OCI-LY1 (cell line): ENCODE data around the gene TERB1.

Source experiments
- EZH2 ChIP-seq: fragments of 200-600 bp; sonication (generic), shearing (Covaris generic); IDR thresholded peaks from 2 replicates; pipeline ENCODE4 v1.8.0; 2017; ENCODE audit warnings: borderline replicate concordance, mixed run types, mild to moderate bottlenecking, antibody characterized with exemption, low read length, moderate library complexity, mixed read lengths
- TF ChIP-seq, protein P1 (sequence below): fragments of 200-600 bp; sonication (generic), shearing (Covaris generic); IDR thresholded peaks from 2 replicates; pipeline ENCODE4 v1.5.1; 2017; ENCODE audit warnings: mild to moderate bottlenecking, antibody characterized with exemption, low read length, moderate library complexity, mixed read lengths

DNA sequence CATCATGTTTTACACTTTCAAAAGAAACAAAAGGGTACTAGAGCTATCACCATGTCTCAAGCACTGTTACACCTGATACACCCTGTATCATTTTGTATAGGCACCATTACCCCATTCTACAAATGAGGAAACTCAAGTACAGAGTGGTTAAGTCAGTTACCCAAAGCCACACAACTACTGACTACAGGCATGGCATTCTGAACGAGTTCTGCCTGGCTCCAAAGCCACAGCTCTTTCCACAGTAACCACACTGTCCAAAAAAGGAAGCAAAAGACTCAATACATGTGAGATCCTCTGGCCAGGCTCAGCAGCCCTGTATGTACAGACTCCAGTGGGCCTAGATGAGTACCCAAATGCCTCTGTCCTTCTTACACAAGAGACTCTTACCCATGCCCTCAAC is 54.7 kb downstream of the TERB1 start:
- TF ChIP-seq, protein P1, sequence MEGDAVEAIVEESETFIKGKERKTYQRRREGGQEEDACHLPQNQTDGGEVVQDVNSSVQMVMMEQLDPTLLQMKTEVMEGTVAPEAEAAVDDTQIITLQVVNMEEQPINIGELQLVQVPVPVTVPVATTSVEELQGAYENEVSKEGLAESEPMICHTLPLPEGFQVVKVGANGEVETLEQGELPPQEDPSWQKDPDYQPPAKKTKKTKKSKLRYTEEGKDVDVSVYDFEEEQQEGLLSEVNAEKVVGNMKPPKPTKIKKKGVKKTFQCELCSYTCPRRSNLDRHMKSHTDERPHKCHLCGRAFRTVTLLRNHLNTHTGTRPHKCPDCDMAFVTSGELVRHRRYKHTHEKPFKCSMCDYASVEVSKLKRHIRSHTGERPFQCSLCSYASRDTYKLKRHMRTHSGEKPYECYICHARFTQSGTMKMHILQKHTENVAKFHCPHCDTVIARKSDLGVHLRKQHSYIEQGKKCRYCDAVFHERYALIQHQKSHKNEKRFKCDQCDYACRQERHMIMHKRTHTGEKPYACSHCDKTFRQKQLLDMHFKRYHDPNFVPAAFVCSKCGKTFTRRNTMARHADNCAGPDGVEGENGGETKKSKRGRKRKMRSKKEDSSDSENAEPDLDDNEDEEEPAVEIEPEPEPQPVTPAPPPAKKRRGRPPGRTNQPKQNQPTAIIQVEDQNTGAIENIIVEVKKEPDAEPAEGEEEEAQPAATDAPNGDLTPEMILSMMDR = no peak
- TF ChIP-seq EZH2 = no peak
